HG03066 (cell line): ENCODE results near the gene MSH2.

ENCODE experiments used
- ATAC-seq: cut with Tn5 transposase; IDR thresholded peaks from one replicate; pipeline ENCODE4 v1.9.1; 2021; ENCODE audit warnings: low read depth; ENCODE audit not compliant: unreplicated experiment

Gene MSH2

DNA sequence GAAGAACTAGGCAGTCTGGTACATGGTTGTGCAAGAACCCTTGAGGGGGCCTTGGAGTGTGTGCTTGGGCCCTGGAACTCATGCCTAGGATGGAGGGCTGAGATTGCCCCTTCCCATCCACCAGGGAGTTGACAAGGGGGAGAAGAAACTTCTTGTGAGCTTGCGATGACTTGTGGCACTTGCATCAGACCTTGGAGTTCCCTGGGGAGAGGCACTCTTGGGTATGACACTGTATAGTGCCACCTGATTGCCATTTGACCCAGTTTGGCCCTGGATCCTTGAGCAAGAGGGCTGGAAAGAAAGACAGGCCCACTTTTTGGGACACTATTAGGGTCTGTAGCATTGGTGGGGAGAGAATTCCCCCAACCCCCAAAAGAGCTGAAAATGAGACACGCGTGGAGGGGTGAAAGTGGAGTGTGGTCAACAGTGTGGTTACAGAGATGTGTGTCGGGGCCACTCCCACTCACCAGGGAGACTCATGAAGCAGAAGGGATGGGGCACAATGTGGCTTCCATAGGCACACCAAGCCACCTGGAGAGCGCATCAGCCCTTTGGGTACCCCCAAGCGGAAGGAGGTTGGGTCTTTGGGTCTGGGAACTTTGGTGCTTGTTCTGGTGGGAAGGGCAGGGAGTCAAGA lies 101.3 kb downstream of the MSH2 start:
- peak; percentile 16 for ATAC-seq

DNA sequence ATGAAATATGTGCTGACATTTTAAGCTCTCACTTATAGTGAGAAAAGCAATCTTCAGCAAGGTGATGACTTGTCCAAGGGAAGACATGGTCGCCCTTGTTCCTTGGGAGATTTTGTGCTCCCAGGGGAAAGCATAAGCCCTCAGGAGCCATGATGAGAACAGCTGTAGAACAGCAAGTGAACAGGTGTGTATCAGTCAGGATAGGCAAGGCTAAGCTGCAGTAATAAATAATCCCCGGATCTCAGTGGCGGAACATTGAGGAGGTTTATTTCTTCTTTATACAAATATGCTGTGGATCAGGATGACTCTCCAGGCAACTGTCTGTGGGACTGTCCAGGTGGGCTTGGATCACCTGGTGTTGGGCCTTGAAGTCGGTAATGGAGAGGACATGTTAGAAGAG lies 103.1 kb downstream of the MSH2 start:
- no peak for ATAC-seq

DNA sequence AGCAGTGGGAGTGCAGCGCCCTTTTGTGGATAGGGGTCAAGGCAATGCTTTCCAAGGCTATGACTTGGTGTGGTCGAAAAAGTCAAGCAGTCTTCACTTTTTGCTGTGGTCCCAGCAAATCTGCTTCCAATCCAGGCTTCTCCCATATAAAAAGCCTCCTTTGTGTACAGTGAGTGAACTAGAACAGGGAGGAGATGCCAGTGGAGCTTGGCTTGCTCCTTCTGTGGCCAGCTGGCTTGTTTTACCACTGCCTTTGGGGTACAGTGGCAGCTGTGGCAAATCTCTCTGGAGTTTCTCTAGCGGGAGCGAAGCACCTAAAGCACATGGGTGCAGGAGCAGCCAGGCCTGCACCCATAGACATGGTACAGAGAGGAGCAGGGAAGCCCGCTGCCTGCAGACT lies 103.5 kb downstream of the MSH2 start:
- ATAC-seq = no peak

DNA sequence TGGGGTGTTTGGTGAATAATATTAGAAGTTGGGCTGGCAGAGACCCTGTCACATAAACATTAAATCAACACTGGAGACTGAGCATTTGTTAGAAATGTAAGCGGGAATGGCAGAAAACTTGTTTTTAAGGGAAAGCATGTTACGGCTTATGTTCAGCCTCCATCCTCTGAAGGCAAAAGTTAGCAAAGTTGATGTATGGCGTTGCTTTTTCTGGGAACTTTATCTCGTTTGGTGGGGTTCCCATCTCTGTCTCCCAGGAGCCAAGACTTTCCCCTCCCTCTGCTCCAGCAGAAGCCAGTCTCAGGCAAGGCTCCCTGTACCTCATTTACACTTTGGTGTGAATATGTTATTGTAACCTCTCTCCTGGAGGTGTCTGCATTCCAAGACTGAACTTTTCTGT lies 105.1 kb downstream of the MSH2 start:
- ATAC-seq = no peak

DNA sequence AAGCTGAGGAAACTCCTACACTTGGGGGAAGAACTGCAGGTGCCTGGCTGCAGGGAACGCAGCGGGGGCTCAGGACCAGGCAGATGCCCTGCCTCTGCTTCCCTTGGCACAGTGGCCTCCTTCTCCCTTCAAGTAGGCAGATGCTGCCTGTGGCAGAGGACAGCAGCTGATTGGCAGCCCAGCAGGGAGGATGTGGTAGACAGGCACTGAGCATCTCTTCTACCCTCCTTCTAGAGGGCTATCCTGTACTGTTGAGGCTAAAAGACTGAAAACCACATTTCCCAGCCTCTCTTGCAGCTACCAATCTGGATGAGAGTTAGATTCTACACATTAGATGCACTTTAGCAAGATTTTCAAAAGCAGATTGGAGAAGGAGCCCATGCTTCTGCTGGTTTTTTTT lies 105.7 kb downstream of the MSH2 start:
- no peak for ATAC-seq

DNA sequence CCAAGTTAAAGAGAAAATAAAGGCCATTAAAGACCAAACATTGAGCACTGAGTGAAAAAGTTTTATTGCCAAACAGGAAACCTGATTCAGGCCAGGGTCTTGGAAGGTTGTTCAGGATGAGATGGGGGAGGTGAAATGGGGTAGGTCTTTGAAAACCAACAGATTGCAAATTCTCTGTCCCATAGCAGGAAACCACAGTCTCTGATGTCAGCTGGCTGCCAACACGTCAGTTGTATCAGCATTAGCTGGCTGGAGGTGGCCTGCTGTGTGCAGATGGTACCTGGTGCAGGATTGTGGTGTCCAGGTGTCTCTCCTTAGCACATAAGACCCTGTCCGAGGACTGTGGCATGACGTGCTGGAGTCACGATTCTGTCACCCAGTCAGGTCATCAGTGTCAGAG lies 106.3 kb downstream of the MSH2 start:
- ATAC-seq = no peak

DNA sequence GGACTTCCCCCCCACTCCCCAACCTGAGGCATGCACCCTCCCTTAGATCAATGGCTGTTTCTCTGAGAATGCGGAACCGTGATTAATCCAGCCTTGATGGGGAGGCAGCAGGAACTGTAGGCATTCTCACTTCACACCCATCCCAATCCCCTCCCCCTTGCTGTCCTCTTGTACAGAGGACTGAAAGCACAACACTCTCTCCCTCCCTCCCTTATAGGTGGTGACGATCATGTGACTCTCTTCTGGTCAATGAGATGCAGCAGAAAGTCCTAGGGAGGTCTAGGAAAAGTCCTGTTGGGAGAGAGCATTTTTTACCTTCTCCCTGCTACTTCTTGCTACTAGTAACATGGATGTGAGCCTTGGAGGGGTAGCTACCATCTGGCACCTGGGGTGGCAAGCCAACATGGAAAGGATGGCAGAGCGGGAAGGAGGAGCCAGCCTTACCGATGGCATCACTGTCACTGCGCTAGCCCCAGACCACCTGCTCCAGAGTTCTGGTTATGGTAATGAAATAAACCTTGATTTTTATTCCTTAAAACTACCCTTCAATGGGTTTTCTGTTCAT lies 106.9 kb downstream of the MSH2 start:
- ATAC-seq = no peak

DNA sequence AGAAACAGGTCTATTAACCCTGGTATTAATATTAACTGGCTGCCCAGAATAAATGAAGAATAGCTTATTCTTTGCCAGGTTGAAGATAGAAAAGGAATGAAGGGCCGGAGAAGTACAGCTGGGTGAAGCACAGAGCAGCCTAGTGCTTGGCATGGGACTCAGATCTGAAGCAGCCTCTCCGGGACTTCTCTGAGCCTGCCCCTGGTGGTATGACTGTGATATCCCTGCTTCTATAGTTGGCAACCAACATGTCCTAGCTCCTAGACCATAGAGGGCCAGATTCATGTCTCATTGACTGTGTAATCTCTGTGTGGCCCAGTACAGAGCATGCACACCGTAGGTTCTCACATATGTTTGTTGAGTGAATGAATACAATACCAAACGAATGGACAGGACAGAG lies 107.8 kb downstream of the MSH2 start:
- no peak for ATAC-seq

DNA sequence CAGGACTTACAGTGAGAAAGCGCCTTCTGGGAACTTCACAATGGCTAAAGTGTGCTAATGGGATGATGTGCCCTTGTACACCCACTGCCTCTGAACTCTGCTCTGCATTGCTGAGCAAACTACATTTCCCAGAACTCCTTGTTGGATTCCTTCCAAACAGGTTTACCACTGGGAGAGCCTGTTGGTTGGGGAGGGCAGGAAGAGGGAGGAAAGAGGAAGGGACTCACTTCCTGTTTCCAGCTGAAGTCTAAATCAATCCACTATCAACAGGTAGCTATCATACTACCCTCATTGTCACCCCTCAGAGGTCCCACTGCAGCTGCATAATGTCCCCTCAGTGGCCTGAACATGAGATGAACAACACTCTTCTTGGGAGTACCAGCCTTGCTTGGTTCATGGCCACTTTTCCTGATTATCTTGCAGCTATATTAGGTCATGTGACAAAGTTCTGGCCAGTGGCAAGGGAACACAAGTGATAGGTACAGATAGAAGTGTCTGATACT lies 109.7 kb downstream of the MSH2 start:
- ATAC-seq = no peak

DNA sequence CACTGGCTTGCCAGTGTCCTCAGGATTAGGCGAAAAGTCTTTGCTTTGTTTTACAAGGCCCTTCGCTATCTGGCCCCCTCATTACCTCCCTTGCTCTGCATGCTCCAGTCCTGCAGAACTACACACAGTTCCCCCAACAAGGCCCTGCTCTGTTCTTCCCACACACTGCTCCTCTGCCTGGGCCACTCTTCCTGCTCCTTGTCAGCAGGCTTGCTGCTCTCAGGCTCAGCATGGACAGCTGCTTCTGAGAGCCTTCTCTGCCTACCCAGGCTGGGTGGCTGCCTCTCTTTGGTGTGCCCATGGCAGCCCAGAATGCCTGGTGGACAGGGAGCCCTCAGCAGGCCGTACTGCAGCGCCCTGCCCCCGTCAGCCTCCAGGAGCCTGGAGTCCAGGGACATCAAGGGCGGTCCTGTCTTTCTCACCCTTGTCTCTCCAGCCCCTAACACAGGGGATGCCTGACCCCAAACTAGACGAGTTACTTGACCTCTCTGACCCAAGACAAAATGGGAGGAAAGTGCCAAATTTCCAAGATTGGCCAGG lies 111.1 kb downstream of the MSH2 start:
- no peak for ATAC-seq

DNA sequence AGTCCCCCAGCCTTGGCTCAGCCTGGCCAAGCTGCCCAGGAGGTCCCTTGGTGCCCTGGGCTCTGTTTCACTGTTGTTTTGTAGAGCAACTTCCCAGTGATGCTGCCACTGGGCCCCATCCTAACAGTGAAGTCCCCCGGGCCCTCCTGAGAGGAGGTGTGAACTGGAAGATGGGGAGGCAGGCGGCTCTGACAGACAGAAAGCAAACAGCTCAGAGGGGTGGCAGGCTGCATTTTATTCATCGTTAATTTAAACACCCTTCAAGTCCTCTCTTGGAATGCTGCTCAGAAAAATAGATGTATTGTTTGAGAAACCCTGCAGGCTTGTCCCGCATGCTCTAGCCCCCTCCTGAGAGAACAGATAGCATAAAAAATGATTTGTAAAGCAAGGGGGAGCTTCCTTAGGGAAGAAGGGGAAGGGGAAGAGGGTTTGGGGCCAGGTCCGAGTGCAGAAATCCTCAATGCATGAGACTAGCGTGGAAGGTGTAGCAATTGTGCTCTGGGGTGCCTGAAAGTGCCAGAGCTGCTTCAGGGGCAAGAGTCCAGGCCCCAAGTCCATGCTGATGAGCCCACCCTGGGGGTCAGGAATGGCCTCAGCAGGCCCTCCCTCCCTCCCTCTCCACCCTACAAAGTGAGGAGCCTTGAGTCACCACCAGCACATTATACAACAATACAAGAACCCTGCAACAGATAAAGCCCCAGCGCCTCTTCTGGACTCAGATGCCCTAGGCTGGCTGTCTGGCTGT lies 113.6 kb downstream of the MSH2 start:
- ATAC-seq = no peak

DNA sequence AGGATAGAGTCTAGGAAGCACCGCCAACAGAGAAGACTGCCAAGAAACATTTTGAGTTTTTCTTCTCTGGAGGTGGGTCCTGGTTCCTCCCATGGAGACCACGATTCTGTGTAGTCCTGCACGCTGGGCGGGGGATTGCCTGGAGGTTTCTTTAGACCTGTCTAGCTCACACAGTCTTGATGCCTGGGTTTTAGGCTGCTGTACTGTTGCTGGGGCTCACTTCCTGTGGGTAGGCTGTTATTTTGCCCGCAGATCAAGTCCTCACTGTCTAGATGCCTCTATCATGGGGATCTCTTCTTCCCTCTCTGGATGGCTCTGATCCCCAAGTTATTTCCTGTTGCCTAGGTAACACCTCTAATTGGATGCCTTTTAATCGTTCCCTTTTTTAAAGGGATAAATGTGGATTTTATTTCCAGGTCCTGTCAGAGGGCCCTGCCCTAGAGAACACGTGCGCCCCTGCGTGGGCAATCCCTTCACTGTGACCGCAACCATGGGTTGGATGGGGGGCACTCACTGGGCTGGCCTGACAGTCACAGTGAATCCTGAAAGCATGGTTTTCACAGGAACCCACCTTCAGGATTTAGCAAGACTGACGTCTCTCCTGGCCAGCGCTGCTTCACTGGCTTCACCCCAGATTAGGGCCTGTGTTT lies 115.7 kb downstream of the MSH2 start:
- ATAC-seq = no peak

DNA sequence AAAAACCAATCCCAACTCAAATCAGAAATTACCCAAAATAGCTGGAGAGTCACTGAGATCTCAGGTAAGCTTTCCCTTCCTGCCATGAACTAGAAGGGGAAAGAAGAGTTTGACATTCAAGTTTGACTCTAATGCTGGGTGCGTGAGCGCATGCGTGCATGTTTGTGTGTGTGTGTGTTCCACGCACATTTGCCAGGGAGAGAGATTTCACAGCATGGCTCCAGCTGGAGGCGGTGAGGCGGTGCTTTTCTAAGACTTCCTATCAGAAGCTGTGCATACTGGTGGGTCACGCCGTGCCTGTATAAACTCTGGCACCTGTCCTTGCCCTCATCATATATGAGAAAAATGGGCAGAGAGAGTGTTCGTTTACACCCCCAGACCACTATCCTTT lies 116.2 kb downstream of the MSH2 start:
- ATAC-seq = no peak

DNA sequence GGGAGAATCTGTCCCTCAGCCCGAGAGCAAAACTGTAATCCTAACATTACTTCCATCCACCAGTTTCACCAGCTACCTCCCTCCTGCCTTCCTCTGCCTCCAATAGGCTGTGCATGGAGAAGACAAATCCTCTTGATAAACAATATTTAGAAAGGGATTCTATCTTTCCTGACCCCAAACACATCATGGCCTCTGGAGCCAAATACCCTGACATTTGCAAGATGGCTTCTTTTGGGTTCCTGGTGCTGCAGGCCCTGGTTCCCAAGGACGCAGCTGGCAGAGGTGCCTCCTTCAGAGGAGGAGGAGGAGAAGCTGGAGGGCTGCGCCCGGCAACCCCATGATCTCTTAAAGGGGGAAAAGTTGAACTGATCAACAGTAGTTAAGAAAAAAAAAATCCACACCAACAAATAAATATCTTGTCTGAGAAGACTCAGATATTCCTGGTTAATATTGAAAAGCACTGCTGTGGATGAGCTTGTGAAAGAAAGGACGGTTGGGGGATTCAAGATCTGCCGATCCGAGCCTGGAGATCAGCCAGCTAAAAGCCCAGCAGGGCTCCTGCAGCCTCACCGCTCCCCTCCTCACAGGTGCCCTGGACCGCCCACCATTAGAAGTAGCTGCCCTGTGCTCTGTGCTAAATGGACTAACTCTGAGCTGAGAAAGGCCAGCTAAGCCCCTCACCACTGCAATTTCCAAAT lies 116.8 kb downstream of the MSH2 start:
- ATAC-seq = no peak

DNA sequence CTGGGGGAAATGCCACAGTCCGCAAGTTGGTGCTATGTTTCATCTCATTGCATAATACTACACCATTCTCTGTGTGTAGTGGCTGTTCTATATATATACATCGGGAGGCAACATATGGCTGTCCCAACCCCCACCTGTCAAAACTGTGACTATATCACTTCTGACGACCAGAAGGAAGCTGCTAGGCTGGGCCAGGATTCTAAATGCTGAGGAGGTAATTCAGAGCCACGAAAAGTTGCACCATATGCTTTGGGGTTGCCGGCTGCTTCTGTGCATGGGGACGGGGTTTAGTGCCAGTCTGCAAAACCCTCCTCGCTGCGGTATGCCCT lies 117.3 kb downstream of the MSH2 start:
- no peak for ATAC-seq

DNA sequence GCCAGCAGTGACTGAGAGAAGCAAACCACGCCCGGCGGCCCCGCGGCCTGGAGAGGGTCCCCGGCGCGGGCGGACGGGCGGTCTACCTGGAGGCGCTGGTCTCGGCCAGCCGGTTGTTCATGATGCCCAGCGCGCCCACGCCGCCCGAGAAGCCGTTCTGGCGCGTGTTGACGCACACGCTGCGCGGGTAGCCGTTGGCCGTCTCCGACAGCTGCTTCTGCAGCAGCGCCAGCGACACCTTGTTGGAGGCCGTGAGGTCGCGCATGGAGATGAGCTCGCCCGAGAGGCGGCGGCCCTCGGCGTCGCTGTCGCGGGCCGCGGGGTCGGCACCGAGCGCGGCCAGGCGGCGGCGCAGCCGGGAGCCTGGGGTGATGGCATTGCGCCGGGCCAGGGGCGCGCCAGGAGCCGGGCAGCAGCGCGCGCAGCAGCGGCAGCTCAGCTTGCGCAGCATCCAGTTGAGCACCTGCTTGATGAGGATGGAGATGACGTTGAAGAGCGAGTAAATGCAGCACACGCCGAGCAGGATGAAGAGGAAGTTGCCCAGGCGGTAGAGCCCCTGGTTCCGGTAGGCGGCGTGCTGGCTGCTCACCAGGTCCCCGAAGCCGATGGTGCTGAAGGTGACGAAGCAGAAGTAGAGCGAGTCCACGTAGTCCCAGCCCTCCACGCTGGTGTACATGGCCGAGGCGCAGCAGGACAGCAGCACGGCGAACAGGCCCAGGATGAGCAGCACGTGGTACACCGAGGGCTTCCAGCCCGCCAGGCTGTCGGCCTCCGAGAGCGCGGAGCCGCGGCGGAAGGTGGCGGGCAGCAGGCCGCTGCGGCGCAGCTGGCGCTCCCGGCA lies 118.1 kb downstream of the MSH2 start:
- ATAC-seq = peak; percentile 80

DNA sequence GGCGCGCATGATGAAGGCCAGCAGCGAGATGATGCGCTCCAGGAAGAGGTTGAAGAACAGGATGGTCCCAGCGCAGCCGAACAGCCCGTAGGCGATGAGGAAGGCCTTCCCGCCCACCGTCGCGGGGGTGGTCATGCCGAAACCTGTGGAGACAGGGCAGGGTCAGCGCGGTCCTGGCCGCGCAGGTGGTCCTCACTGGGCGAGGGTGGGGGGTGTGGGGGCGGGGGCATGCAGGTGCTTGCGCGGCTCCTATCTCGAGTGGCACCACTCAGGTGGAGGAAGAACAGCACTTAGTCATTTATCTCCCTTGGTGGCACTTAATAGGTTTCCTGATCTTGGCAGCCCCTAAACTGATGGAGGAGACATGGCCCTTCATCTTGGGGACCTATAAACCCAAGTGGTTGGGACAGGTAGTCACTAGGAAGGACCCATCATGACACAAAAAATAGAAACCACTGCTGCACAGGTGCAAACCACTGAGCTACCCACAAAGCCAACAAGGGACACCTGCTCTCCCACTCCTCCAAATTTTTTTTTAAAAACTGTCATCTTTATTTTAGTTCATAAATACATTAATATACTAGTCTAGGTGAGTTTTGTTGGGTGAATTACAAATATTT lies 118.8 kb downstream of the MSH2 start:
- ATAC-seq = no peak

DNA sequence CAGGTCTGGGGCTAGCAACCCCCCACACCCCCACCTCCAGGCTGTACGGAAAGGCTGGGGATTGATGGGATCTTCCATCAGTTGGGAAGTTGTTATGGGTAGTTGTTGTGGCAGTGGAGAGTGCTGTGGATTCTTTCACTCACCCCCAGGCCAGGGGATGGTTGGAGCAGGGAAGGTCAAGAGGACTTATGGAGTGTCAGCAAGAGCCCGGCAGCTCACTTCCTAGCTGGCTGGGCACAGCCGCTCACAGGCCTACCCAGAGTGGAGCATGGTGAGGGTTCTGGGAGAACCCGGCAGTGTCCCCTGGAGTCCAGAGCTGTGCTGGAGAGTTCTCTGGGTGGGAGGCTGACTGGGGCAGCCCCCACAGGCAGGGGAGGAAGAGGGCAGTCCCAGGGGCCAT lies 122.2 kb downstream of the MSH2 start:
- no peak for ATAC-seq

DNA sequence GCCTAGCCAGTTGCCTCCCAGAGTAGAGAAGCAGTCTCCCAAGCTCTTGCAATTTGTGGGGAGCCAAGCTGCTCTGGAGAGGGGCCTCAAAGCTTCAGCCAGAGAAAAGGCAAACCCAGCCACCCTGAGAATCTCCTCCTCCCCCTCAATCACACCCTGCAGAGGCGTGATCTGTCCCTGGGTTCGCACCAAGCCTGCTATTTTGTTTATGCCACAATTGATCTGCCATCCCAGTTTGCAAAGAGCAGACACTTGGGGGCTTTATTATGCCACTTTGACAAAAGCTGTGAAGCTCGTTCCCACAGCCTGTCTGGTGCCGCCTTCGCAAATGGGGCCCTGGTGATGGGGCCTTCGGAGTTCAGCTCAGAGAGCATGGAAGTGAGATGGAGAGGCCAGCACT lies 125.5 kb downstream of the MSH2 start:
- no peak for ATAC-seq
